Occipital lobe (tissue), 3 donors: Measurements from ENCODE around the gene PPP1R12B. TPM values are rescaled to one million over a fixed set of nuclear protein-coding genes. Genes with fewer than 3 reads are reported as not detected.
"Not testable (repeated sequence)": the region's sequence is repeated elsewhere in the genome, so short reads cannot be mapped to it uniquely, and the experiment has no call there.

Experiments
- DNase-seq: peaks from one replicate; lab custom pipeline; 2025; lab: John Stamatoyannopoulos, UW
- small RNA-seq: library from RNA; depleted of rRNA; stranded (forward); fragments of <200 nt; gene quantifications from one replicate; pipeline ENCODE3, GENCODE V24; 2014
- total RNA-seq: library from RNA; depleted of rRNA; stranded (reverse); fragments of >200 nt; gene quantifications from one replicate; pipeline ENCODE4 v1.2.3, GENCODE V29; 2014

PPP1R12B gene
- total RNA-seq, 1 donor from 2014 or later = 30.4 TPM

DNA sequence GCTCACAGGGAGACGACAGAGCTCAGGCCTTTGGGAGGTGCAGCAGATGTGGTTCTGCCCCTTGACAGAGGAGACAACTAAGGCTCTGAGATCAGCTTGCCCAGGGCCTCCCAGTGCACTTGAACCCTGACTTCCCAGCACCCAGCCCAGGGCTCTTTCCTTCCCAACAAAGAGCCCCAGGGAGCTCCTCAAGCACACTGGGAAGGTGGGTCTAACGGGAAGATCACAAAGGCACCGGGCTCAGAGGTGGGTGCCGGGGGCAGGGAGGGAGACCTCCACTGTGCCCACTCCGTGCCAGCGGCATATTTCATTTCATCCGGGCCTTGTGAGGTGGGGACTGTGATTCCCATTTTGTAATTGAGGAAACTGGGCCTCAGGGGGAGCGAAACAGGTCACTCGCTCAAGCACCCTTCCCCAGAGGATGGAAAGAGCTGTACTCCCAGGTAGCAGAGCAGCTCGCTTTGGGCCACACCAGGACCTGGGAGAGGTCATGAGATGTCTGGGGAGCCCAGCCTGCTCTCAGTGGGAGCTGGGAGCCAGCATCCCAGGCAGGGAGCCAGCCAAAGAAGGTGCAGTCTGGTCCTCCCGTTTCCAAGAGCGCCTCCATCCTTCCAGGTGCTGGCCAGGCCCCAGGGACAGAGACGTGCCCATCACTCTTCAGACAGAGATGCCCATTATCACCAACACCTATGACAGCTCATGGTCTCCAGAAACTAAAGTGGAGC lies 279.5 kb downstream of the PPP1R12B start:
- no peak for DNase-seq

DNA sequence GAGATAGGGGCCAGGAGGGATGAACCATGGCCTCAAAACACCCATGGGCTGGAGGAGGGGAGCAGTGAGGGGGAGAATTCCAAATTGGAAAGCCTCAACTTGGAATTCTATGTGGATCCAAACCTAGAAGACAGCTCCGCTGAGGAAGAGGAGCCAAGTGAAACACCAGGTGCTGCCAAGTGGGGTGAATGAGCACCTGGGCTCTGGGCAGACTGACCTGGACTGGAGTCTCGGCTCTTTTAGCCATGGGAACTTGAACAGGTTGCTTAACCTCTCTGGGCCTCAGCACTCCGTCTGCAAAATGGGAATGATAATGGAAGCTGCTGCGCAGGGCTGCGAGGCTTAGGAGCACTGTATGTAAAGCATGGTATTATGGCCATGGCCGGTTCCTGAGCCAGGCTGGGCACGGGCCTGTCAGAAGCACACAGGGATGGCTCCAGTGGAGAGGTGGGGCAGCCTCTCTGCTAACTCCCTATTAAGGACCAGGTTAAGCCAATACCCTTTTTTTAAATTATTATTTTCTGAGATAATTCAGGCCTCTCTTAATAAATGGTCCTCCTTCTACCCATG lies 280.2 kb downstream of the PPP1R12B start:
- DNase-seq = no peak

DNA sequence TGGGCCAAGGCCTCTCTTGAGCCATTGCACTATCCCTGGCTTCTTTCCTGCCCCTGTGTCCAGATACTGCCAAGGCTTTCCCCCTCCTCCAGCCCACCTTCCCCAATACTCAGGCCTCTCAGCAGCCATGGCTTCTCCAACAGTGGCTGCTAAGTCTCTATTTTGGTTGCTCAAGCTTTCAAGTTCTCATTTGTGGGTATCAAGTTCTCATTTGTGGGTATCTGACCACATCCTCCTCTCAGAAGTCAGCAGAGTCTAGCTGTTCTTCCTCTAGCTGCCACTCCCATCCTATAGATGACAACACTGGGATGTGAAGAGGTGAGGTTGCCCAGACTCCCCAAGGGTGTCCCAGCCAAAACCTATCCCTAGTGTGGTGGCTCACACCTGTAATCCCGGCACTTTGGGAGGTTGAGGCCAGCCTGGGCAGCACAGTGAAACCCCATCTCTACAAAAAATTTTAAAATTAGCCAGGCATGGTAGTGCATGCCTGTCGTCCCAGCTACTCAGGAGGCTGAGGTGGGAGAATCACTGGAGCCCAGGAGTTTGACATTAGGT lies 280.8 kb downstream of the PPP1R12B start:
- DNase-seq = not testable (repeated sequence)

DNA sequence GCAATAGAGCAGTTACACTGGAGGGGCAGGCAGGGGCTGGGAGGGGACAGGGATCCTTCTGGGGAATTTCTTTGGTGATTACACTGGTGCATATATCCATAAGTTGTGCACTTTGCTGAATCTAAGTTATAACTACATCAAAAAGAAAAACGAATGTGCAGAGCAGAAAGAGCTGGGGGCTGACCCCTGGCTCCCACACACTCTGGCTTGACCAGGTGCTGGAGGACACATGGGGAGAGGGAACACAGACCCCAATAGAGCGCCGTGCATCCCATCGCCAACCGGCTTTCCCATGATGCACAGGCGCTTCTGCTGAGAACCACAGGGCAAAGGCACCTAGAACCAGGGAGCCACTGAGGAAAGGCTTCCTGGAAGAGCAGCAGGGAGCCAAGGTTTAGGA lies 281.6 kb downstream of the PPP1R12B start:
- DNase-seq = not testable (repeated sequence)

DNA sequence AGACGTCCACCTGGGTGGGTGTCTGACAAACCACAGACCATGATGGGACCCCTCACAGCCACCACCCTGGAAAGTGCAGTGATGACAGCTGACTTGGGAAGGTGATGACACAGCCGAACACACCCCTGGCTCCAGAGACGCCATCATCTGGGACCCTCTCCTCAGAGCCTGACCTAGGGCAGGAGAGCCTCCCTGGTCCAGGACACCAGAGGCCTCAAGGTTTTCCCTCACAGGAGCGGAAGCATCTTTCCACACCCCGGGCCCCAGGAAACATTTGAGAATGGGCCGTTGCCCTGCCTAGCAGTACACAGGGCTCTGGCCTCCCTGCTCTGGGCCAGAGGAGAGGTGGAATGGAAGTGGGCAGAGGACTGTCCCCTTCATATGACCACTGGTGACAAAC lies 282.0 kb downstream of the PPP1R12B start:
- DNase-seq = no peak

DNA sequence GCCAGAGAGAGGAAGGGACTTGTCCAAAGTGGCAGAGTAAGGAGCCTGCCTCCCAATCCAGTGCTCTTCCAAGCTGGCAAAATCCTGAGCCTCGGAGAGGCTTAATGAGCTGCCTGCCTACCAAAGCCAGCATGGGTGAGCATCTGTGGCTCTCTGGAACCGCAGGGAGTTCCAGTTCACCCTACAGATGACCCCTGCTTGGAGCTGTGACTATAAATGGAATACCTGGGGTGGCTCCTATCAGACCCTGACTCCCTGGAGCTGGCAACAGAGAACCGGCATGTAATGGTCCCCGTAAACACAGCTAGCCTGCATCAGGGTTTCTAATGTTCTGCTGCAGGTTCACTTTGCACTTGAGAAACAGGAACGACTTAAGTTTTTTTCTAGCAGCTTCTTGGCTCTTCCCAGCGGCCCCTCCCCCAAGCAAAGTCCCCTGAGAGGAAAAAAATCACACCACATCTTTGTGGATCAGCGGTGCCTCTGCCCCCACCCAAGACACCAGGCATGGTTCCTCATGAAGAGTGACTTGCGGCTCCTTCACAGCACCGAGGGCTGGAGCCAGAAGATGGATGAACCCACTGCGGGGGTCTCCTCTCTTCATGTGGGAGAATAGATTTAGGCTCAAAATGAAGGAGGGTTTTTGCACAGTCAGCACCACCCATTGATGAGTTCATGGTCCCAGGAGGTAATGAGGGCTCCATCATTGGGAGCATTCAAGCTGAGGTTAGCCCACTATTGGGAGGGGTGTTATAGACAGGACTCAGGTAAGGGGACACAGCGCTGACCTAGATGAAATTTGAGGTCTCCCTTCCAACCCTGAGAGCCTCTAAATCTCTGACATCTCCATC lies 282.8 kb downstream of the PPP1R12B start:
- no peak for DNase-seq

DNA sequence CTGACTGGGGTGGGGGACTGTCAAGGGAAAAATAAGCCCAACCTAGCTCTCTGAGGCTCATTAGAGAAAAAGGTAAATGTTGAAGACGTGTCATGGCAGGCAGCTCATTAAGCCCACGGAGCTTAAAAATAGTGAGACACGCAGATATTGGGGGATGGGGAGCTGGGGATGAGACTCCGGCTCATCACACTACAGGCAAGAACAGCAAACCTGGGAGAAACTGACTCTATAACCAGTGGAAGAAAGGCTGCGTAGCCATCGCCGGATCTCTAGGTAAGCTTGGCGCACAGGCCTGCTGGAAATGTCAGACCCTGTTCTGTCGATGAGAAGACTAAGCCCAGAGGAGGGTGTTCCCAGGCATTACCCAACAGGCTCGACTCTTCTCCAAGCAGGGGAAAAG lies 283.7 kb downstream of the PPP1R12B start:
- DNase-seq = no peak

DNA sequence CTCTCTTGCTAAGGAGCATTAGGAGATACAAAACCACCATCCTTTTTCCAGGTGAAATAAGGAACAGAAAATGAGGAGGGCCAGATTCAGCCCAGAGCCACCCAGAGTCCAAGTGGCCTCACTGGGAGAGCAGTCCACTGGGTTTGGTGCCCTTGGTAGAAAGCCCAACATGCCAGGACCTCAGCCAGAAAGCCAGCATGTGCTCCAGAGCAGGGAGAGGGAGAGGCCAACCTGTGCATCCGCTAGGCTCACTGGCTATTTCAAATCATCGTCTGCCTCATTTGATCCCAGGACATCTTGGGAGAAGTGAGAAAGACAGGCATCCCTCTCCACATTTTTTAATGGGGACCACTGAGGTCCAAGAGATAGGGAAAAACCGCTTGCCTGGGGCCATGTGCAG lies 287.7 kb downstream of the PPP1R12B start:
- DNase-seq = not testable (repeated sequence)

DNA sequence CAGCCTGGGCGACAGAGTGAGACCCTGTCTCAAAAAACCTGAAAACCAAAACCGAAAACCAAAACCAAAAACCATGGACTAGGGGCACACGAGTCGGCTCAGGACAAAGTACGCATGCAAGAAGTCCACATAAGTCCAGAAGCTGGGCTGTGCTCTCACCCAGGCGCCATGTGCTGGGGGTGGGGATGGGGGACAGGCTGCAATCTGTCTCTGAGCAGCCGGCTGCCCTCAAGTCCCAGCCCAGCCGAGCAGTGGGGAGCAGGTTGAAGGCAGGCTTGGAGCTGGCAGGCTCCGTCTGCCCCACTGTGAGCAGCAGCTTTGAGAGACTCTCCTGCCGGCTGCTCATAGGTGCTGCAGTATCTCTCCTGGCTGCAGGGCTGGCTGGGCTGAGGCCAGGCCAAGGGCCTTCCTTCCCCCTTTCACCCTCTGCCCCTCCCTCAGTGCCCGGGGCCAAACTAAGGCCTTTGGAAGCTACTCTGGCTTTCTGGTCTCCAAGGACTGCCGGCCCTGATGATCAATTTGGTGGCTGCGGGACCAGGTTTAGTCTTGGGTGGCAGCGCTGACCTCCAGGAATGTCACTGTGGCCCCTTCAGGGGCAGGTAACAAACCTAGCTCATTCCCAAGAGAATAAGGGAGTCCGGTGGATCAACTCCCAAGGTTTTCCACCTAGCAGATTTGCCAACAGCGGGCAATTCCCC lies 289.0 kb downstream of the PPP1R12B start:
- not testable (repeated sequence) for DNase-seq

DNA sequence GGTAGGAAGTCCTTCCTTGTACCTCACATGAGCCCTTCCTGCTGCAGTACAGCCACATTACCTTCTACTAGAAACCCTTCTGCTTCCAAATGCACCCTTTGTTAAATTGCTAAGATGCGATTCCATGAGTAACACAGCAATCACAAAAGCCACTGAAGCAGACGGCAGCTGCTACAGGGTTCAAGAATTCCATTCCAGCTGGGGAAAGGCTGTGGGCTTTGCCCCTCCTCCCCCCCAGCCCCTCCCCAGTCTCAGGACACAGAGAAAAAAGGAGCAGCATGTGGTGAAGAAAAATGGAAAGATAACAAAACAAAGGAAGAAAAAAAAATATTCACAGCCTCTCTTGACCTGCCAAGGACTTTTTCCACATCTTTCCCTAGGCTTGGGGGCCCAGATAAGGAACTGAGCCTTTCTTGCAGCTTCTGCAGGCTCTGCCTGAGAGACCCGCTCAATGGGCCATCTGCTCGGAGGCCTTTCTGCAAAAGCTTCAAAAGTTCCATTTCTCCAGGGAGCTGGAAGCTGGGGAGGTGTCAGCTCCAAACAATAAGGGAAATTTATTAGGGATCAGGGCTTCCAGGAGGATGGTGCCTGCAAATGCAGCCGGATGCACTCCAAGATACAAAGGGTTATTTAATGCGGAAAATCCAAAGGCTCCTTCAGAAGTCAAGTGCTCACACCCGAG lies 289.7 kb downstream of the PPP1R12B start:
- DNase-seq = no peak

DNA sequence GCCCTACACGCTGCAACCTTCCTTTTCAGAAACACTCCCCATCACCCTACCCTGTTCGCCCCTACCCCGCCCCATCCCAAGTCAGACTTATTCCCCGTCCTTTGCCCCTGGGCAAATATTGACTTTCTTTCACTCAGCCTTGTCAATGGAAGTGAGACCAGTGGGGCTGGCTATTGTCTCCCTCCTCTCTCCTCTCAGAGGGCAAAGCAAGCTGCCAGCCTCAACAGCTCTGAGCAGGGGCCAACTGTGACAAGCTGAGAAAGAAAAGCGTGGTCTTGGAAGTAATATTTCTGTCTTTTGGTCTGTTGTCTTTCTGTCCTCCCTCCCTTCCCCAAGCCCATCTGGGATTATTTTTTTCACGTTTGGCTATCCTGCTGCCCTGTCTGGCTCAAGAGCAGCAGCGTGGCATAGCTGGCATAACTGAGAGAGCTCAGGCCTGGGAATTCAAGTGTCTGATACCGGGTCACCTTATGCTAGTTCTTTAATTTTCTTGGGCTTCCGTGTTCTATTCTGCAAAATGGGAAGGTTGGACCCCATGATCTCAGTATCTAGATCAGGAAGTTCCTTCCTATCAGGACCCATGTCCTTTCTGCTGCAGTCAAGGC lies 290.3 kb downstream of the PPP1R12B start:
- not testable (repeated sequence) for DNase-seq

DNA sequence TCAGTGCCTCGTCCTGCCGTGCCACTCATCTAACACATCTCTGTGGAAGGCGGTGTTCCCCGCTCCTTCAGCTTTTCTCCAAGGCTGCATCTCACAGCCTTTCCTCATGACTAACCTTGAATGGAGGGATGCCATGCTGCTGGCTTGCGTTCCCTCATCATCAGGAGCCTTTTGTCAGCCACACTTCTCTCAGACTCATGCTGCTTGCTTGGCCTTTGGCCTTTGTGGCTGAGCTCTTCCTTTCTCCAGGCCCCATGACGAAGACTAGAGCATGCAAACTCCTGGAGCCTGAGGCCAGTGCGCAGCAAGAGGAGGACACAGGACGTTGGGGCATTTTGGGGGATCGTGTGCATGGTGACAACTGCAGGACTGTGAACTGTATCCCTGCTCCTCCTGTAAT lies 291.0 kb downstream of the PPP1R12B start:
- DNase-seq = no peak

DNA sequence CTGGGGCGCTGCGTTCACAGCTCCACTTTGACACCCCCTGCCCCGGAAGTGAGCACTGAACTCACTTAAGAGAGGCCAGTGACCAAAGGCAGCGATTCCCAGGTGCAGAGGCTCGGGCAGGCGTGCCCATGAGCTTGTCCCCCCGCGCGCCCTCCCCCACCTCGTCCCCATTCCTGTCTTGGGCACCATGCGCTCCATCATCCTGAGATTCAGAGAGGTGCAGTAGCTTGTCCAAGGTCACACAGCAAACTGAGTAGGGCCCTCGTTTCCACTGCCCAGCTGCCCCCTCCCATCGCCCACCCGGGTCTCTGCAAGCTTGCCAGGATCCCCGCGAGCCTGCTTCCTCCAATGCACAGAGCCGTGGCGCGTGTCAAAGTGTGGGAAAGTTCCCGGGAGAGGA lies 293.7 kb downstream of the PPP1R12B start:
- no peak for DNase-seq

Small RNAs within 50 kb of the gene (small RNA-seq; reads per million reads assigned to genes)
- gene AC099336.2 (not detected), gene RF00156 (not detected), gene RNU6-89P (not detected)

Other genes with a start within 250 kb of the PPP1R12B start
- gene GPR37L1, start 225.8 kb upstream of the PPP1R12B start, total RNA-seq = 1.1 TPM
- gene ARL8A, start 204.0 kb upstream of the PPP1R12B start, total RNA-seq = 77.0 TPM
- 0.16 TPM for gene PTPN7, start 188.1 kb upstream of the PPP1R12B start, total RNA-seq
- gene LGR6, start 154.9 kb upstream of the PPP1R12B start, total RNA-seq = 0.62 TPM
- gene UBE2T, start 6.8 kb upstream of the PPP1R12B start, total RNA-seq = 27.6 TPM